HepG2 (cell line): Measurements from ENCODE around the gene AHNAK. TPM values are rescaled to one million over a fixed set of nuclear protein-coding genes. Genes with fewer than 3 reads are reported as not detected.

ENCODE experiments used
- ADNP ChIP-seq: sonication (generic); formaldehyde crosslinking; IDR thresholded peaks from 2 replicates; pipeline ENCODE4 v1.4.0; 2020; ENCODE audit warnings: missing genetic modification reagents
- CENPX ChIP-seq: sonication (generic); formaldehyde crosslinking; IDR thresholded peaks from 2 replicates; pipeline ENCODE4 v1.9.0; 2021; ENCODE audit warnings: mild to moderate bottlenecking, missing genetic modification reagents, moderate library complexity
- HMGA1 ChIP-seq: sonication (generic); formaldehyde crosslinking; conservative IDR thresholded peaks from 2 replicates; pipeline ENCODE4 v1.4.0; 2020; ENCODE audit warnings: missing genetic modification reagents
- HNF4A ChIP-seq: sonication (generic); formaldehyde crosslinking; IDR thresholded peaks from 2 replicates; pipeline ENCODE4 v1.4.0; 2020; ENCODE audit warnings: missing genetic modification reagents
- MED13 ChIP-seq: sonication (generic); formaldehyde crosslinking; IDR thresholded peaks from 2 replicates; pipeline ENCODE4 v1.5.0; 2020; ENCODE audit warnings: missing genetic modification reagents
- POLR2A ChIP-seq, 2 experiments: IDR thresholded peaks; 2 replicates each; pipeline ENCODE4 v1.6.1; 2011; ENCODE audit warnings: low read depth in 2 of 2, low read length in 2 of 2, mild to moderate bottlenecking in 1 of 2, moderate library complexity in 1 of 2; ENCODE audit not compliant: insufficient read depth in 1 of 2
- RXRA ChIP-seq: sonication (generic); formaldehyde crosslinking; IDR thresholded peaks from 2 replicates; pipeline ENCODE4 v1.5.1; 2020; ENCODE audit warnings: missing genetic modification reagents
- RXRB ChIP-seq: IDR thresholded peaks from 2 replicates; pipeline ENCODE4 v1.6.1; 2016; ENCODE audit warnings: borderline replicate concordance, missing genetic modification reagents, missing compliant biosample characterization
- ZBTB43 ChIP-seq: sonication (generic); formaldehyde crosslinking; conservative IDR thresholded peaks from 2 replicates; pipeline ENCODE4 v1.4.0; 2020; ENCODE audit warnings: missing genetic modification reagents
- ZNF546 ChIP-seq: sonication (generic); formaldehyde crosslinking; conservative IDR thresholded peaks from 2 replicates; pipeline ENCODE4 v1.8.1; 2023; ENCODE audit warnings: mild to moderate bottlenecking, missing genetic modification reagents
- ZSCAN22 ChIP-seq: sonication (generic); formaldehyde crosslinking; IDR thresholded peaks from 2 replicates; pipeline ENCODE4 v1.4.0; 2020; ENCODE audit warnings: mild to moderate bottlenecking, missing genetic modification reagents
- polyA plus RNA-seq, 8 experiments: library from polyadenylated mRNA; depleted of rRNA in 3 of 8; stranded (reverse) in 7 of 8; unstranded in 1 of 8; fragments of >200 nt; fragmentation: Illumina TruSeq in 4 of 8; extraction: Trizol in 4 of 8; gene quantifications; 2 replicates each; pipeline versions ENCODE4 v1.2.1 to v1.2.3, GENCODE V29; 2011 to 2016; ENCODE audit warnings: low read depth in 4 of 8, missing spikeins in 1 of 8, mixed read lengths in 1 of 8; ENCODE audit not compliant: insufficient read depth in 1 of 8
- total RNA-seq, 5 experiments: library from RNA; depleted of rRNA; stranded (reverse); fragments of >200 nt; fragmentation: Illumina TruSeq; extraction: Trizol; gene quantifications; 2 replicates each; pipeline ENCODE4 v1.2.3, GENCODE V29; 2016; ENCODE audit warnings: low read depth in 1 of 5
- TF ChIP-seq, protein P1 (sequence below): fragments of 450-650 bp; IDR thresholded peaks from 2 replicates; pipeline ENCODE4 v1.6.1; 2016
- TF ChIP-seq, protein P2 (sequence below), 2 experiments: sonication (generic) in 1 of 2; formaldehyde crosslinking in 1 of 2; IDR thresholded peaks; 2 replicates each; pipeline versions ENCODE4 v1.6.1 to v1.9.0; 2014 to 2022; ENCODE audit warnings: antibody characterized with exemption in 1 of 2, borderline replicate concordance in 1 of 2, inconsistent platforms in 1 of 2, low read depth in 1 of 2, missing genetic modification reagents in 1 of 2
- TF ChIP-seq, protein P3 (sequence below): sonication (generic); formaldehyde crosslinking; IDR thresholded peaks from 2 replicates; pipeline ENCODE4 v1.4.0; 2020; ENCODE audit warnings: mild to moderate bottlenecking, missing genetic modification reagents

AHNAK gene
- total and polyA plus RNA-seq, 2 of the 13 experiments (the other 11 are each of a cell fraction or from before 2014, with no cell fraction given), result 23.4 to 25.0 TPM

- TF ChIP-seq, protein P1, sequence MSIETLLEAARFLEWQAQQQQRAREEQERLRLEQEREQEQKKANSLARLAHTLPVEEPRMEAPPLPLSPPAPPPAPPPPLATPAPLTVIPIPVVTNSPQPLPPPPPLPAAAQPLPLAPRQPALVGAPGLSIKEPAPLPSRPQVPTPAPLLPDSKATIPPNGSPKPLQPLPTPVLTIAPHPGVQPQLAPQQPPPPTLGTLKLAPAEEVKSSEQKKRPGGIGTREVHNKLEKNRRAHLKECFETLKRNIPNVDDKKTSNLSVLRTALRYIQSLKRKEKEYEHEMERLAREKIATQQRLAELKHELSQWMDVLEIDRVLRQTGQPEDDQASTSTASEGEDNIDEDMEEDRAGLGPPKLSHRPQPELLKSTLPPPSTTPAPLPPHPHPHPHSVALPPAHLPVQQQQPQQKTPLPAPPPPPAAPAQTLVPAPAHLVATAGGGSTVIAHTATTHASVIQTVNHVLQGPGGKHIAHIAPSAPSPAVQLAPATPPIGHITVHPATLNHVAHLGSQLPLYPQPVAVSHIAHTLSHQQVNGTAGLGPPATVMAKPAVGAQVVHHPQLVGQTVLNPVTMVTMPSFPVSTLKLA, result no peak
- TF ChIP-seq ADNP (CRISPR knock-in tag) (0 out of 2 replicates have a peak, but pooled peaks have one; percentile 32), RXRB (peak; percentile 69), HNF4A (CRISPR knock-in tag) (peak; percentile 86), ZSCAN22 (CRISPR knock-in tag) (no peak), CENPX (CRISPR knock-in tag) (no peak), ZBTB43 (no peak), RXRA (CRISPR knock-in tag) (peak; percentile 33; the same call in 1 of the 2 replicates), MED13 (CRISPR knock-in tag) (no peak), HMGA1 (CRISPR knock-in tag) (no peak), ZNF546 (CRISPR knock-in tag) (no peak), POLR2A (IDR thresholded peaks at IDR 0.05; ENCODE audit: insufficient read depth in 1 of 2, low read depth in 2 of 2, low read length in 2 of 2) (no peak)
- TF ChIP-seq, protein P2, sequence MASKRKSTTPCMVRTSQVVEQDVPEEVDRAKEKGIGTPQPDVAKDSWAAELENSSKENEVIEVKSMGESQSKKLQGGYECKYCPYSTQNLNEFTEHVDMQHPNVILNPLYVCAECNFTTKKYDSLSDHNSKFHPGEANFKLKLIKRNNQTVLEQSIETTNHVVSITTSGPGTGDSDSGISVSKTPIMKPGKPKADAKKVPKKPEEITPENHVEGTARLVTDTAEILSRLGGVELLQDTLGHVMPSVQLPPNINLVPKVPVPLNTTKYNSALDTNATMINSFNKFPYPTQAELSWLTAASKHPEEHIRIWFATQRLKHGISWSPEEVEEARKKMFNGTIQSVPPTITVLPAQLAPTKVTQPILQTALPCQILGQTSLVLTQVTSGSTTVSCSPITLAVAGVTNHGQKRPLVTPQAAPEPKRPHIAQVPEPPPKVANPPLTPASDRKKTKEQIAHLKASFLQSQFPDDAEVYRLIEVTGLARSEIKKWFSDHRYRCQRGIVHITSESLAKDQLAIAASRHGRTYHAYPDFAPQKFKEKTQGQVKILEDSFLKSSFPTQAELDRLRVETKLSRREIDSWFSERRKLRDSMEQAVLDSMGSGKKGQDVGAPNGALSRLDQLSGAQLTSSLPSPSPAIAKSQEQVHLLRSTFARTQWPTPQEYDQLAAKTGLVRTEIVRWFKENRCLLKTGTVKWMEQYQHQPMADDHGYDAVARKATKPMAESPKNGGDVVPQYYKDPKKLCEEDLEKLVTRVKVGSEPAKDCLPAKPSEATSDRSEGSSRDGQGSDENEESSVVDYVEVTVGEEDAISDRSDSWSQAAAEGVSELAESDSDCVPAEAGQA (IDR thresholded peaks at IDR 0.05; ENCODE audit: low read depth), result no peak
- TF ChIP-seq, protein P2 (CRISPR knock-in tag; IDR thresholded peaks at IDR 0.05; ENCODE audit: borderline replicate concordance), result no peak
- TF ChIP-seq, protein P3, sequence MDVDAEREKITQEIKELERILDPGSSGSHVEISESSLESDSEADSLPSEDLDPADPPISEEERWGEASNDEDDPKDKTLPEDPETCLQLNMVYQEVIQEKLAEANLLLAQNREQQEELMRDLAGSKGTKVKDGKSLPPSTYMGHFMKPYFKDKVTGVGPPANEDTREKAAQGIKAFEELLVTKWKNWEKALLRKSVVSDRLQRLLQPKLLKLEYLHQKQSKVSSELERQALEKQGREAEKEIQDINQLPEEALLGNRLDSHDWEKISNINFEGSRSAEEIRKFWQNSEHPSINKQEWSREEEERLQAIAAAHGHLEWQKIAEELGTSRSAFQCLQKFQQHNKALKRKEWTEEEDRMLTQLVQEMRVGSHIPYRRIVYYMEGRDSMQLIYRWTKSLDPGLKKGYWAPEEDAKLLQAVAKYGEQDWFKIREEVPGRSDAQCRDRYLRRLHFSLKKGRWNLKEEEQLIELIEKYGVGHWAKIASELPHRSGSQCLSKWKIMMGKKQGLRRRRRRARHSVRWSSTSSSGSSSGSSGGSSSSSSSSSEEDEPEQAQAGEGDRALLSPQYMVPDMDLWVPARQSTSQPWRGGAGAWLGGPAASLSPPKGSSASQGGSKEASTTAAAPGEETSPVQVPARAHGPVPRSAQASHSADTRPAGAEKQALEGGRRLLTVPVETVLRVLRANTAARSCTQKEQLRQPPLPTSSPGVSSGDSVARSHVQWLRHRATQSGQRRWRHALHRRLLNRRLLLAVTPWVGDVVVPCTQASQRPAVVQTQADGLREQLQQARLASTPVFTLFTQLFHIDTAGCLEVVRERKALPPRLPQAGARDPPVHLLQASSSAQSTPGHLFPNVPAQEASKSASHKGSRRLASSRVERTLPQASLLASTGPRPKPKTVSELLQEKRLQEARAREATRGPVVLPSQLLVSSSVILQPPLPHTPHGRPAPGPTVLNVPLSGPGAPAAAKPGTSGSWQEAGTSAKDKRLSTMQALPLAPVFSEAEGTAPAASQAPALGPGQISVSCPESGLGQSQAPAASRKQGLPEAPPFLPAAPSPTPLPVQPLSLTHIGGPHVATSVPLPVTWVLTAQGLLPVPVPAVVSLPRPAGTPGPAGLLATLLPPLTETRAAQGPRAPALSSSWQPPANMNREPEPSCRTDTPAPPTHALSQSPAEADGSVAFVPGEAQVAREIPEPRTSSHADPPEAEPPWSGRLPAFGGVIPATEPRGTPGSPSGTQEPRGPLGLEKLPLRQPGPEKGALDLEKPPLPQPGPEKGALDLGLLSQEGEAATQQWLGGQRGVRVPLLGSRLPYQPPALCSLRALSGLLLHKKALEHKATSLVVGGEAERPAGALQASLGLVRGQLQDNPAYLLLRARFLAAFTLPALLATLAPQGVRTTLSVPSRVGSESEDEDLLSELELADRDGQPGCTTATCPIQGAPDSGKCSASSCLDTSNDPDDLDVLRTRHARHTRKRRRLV, result no peak
Observed at GRCh38 chr11:62548545-62549335, 2.1 kb upstream of the AHNAK start (continued).
